IMR-90 (cell line): Measurements from ENCODE around the gene SCARB1. TPM values are rescaled to one million over a fixed set of nuclear protein-coding genes. Genes with fewer than 3 reads are reported as not detected.
A peak's percentile ranks its signal among the peaks of the same experiment; 100 is the strongest.

ENCODE experiments used
- ATAC-seq: fragments of 200-7000 bp; cut with Tn5 transposase; 2 replicates; pipeline ENCODE4 v1.9.1; 2020; ENCODE audit warnings: low read depth, mild to moderate bottlenecking, moderate library complexity
- BruUV-seq: library from RNA; stranded (reverse); fragments of 400-500 nt; replicated peaks from 2 replicates; lab custom pipeline; 2021; lab: Mats Ljungman, UMichigan
- CTCF ChIA-PET: fragments of 300-600 bp; formaldehyde crosslinking; extraction: SDS; loops from one replicate; lab custom pipeline; 2021; ENCODE audit warnings: antibody characterized with exemption; lab: Yijun Ruan, JAX
- POLR2A ChIA-PET: fragments of 300-600 bp; sonication (Branson Sonifier 250); formaldehyde crosslinking; loops from one replicate; lab custom pipeline; 2022; ENCODE audit warnings: antibody characterized with exemption; ENCODE audit not compliant: unreplicated experiment; lab: Charles Lee
- DNase-seq: peaks from one replicate; pipeline ENCODE4 v3.0.0; 2013
- H2AFZ ChIP-seq: replicated peaks from 2 replicates; pipeline ENCODE3; 2013; ENCODE audit warnings: low read length, mild to moderate bottlenecking; ENCODE audit not compliant: poor library complexity
- H2AK5ac ChIP-seq: 2 replicates; pipeline ENCODE4 v1.6.1; 2013; ENCODE audit warnings: low read depth, low read length, inconsistent platforms
- H2AK9ac ChIP-seq: replicated peaks from 2 replicates; pipeline ENCODE3; 2013; ENCODE audit warnings: mild to moderate bottlenecking, low read depth, low read length, moderate library complexity; ENCODE audit not compliant: poor library complexity
- H2BK120ac ChIP-seq: 2 replicates; pipeline ENCODE4 v1.6.1; 2013; ENCODE audit warnings: low read depth, low read length, inconsistent platforms
- H2BK15ac ChIP-seq: 3 replicates; pipeline ENCODE4 v1.6.1; 2013; ENCODE audit warnings: low read depth, low read length, inconsistent platforms
- H2BK20ac ChIP-seq: 2 replicates; pipeline ENCODE4 v1.6.1; 2013; ENCODE audit warnings: low read depth, mild to moderate bottlenecking, inconsistent platforms, low read length, moderate library complexity
- H2BK5ac ChIP-seq: 2 replicates; pipeline ENCODE4 v1.6.1; 2013; ENCODE audit warnings: mild to moderate bottlenecking, low read depth, low read length, inconsistent platforms; ENCODE audit not compliant: poor library complexity, severe bottlenecking
- H3K14ac ChIP-seq: replicated peaks from 2 replicates; pipeline ENCODE4 v1.6.1; 2013; ENCODE audit warnings: low read depth, low read length, inconsistent platforms
- H3K18ac ChIP-seq: 2 replicates; pipeline ENCODE4 v1.6.1; 2013; ENCODE audit warnings: low read depth, low read length, control low read depth
- H3K23ac ChIP-seq: 2 replicates; pipeline ENCODE4 v1.6.1; 2013; ENCODE audit warnings: low read depth, low read length, inconsistent platforms
- H3K27ac ChIP-seq: 2 replicates; pipeline ENCODE4 v1.5.1; 2013; ENCODE audit warnings: mild to moderate bottlenecking, control low read depth, low read length; ENCODE audit not compliant: insufficient read depth
- H3K27me3 ChIP-seq: 2 replicates; pipeline ENCODE4 v1.6.1; 2013; ENCODE audit warnings: low read length; ENCODE audit not compliant: control insufficient read depth, insufficient read depth
- H3K36me3 ChIP-seq: 2 replicates; pipeline ENCODE4 v1.6.1; 2013; ENCODE audit warnings: low read length, mixed read lengths; ENCODE audit not compliant: control insufficient read depth, insufficient read depth
- H3K4ac ChIP-seq: 2 replicates; pipeline ENCODE4 v1.6.1; 2013; ENCODE audit warnings: low read depth, low read length, inconsistent platforms
- H3K4me1 ChIP-seq: 2 replicates; pipeline ENCODE4 v1.6.1; 2013; ENCODE audit warnings: low read length, mixed read lengths; ENCODE audit not compliant: control insufficient read depth, insufficient read depth
- H3K4me2 ChIP-seq: 2 replicates; pipeline ENCODE4 v1.6.1; 2013; ENCODE audit warnings: low read depth, mild to moderate bottlenecking, control low read depth, low read length, moderate library complexity
- H3K4me3 ChIP-seq: 2 replicates; pipeline ENCODE4 v1.5.1; 2013; ENCODE audit warnings: low read depth, mild to moderate bottlenecking, control low read depth, low read length, moderate library complexity; ENCODE audit not compliant: insufficient read depth
- H3K56ac ChIP-seq: 2 replicates; pipeline ENCODE4 v1.6.1; 2013; ENCODE audit warnings: low read length, inconsistent platforms; ENCODE audit not compliant: insufficient read depth; ENCODE audit errors: extremely low read depth
- H3K79me1 ChIP-seq, 2 experiments: 2 replicates each; pipeline ENCODE4 v1.6.1; 2013; ENCODE audit warnings: low read length in 2 of 2, inconsistent platforms in 1 of 2, low read depth in 1 of 2
- H3K9ac ChIP-seq: 2 replicates; pipeline ENCODE4 v1.6.1; 2013; ENCODE audit warnings: low read depth, low read length, control low read depth
- H3K9me1 ChIP-seq: 2 replicates; pipeline ENCODE4 v1.6.1; 2013; ENCODE audit warnings: low read length, inconsistent platforms; ENCODE audit not compliant: insufficient read depth
- H3K9me3 ChIP-seq: 2 replicates; pipeline ENCODE4 v1.6.1; 2013; ENCODE audit warnings: low read length; ENCODE audit not compliant: control insufficient read depth, insufficient read depth
- H4K20me1 ChIP-seq: 2 replicates; pipeline ENCODE4 v1.6.1; 2013; ENCODE audit warnings: low read length, inconsistent platforms; ENCODE audit not compliant: insufficient read depth
- H4K5ac ChIP-seq: 2 replicates; pipeline ENCODE4 v1.6.1; 2013; ENCODE audit warnings: mild to moderate bottlenecking, low read depth, low read length, control low read depth
- H4K8ac ChIP-seq, 2 experiments: 2 replicates each; pipeline ENCODE4 v1.6.1; 2013; ENCODE audit warnings: low read depth in 2 of 2, low read length in 2 of 2, control low read depth in 1 of 2, inconsistent platforms in 1 of 2
- H4K91ac ChIP-seq: 2 replicates; pipeline ENCODE4 v1.6.1; 2013; ENCODE audit warnings: low read depth, low read length, inconsistent platforms; ENCODE audit not compliant: insufficient read depth
- CEBPB ChIP-seq: IDR thresholded peaks from 2 replicates; pipeline ENCODE4 v1.6.1; 2012; ENCODE audit warnings: low read depth, low read length, improper control_type of control experiment
- CHD1 ChIP-seq: IDR thresholded peaks from 2 replicates; pipeline ENCODE4 v1.6.1; 2012; ENCODE audit warnings: low read depth, low read length, improper control_type of control experiment
- MAFK ChIP-seq: IDR thresholded peaks from 2 replicates; pipeline ENCODE4 v1.6.1; 2012; ENCODE audit warnings: low read depth, low read length, improper control_type of control experiment
- MAZ ChIP-seq: IDR thresholded peaks from 2 replicates; pipeline ENCODE4 v1.6.1; 2012; ENCODE audit warnings: low read depth, mild to moderate bottlenecking, low read length, improper control_type of control experiment, moderate library complexity, borderline replicate concordance
- POLR2A ChIP-seq: IDR thresholded peaks from 2 replicates; pipeline ENCODE4 v1.6.1; 2012; ENCODE audit warnings: mild to moderate bottlenecking, low read depth, low read length
- RCOR1 ChIP-seq: IDR thresholded peaks from 2 replicates; pipeline ENCODE4 v1.6.1; 2012; ENCODE audit warnings: mild to moderate bottlenecking, low read length, improper control_type of control experiment; ENCODE audit not compliant: insufficient replicate concordance
- SMC3 ChIP-seq: fragments of 150-350 bp; IDR thresholded peaks from 2 replicates; pipeline ENCODE4 v1.6.1; 2016; ENCODE audit warnings: low read depth, mild to moderate bottlenecking, antibody characterized with exemption, low read length, moderate library complexity
- WGBS, 2 experiments: methylation state at CpG; one replicate each; pipeline versions ENCODE4 v1.1.5 to v1.1.7; 2013; ENCODE audit warnings: missing lambda C conversion rate in 2 of 2; ENCODE audit not compliant: insufficient read length in 1 of 2; ENCODE audit errors: extremely low coverage in 2 of 2; 5-methylcytosine and 5-hydroxymethylcytosine counted together
- dilution Hi-C: fragments of 300-500 bp; cut with HindIII; formaldehyde crosslinking; loops from one replicate; pipeline ENCODE4 v1.14.3; 2018; ENCODE audit warnings: low sequenced_read_pairs; ENCODE audit not compliant: unreplicated experiment
- in situ Hi-C: fragments of 300-500 bp; cut with MboI; formaldehyde crosslinking; loops from 3 replicates; pipeline ENCODE4 v1.14.3; 2019; ENCODE audit warnings: low sequenced_read_pairs, inconsistent platforms, mixed read lengths
- intact Hi-C: fragments of 100-400 bp; cut with micrococcal nuclease; formaldehyde crosslinking; loops from 2 replicates; pipeline ENCODE4 v1.10.0; 2022
- polyA plus RNA-seq, 3 experiments: library from polyadenylated mRNA; depleted of rRNA; stranded (reverse); fragments of >200 nt; gene quantifications; 2 replicates each; pipeline ENCODE4 v1.2.3, GENCODE V29; 2012; ENCODE audit warnings: low replicate concordance in 1 of 3
- total RNA-seq: library from RNA; depleted of rRNA; stranded (reverse); fragments of >200 nt; gene quantifications from 2 replicates; pipeline ENCODE4 v1.2.3, GENCODE V29; 2012

SCARB1 gene
- total and polyA plus RNA-seq, 2 of the 4 experiments (the other 2 are of a cell fraction) = 3.0 to 24.8 TPM

DNA sequence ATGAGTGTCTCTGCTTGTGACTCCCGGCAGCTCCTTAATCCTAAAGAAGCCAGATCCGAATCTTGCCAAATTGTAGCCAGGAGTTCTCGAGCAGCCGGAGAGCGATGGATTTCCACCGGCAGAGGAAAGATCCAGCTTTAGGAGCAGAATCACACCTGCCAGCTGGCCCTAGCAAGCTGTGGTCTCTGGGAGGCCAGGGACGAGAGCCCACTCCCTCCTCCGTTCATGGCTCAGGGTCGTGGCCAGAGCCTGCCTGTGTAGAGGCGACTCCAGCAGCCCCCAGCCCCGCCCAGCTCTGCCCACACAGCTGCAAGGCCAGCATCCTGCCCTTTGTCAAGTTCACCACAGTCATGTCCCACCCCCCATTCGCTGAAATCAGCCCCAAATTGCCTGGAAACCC, 121.0 kb downstream of the SCARB1 start:
- intact Hi-C loops (no loop called here), dilution Hi-C loops (no loop called here), in situ Hi-C loops (no loop called here)
- H4K91ac ChIP-seq = 0 out of 2 replicates have a peak overlapping the region, but pooled peaks have one; percentile 44
- H2BK15ac ChIP-seq = no peak overlapping the region
- H3K18ac ChIP-seq = no peak overlapping the region
- ChIA-PET POLR2A (no interaction called here), CTCF (interaction anchor here (0.6 to 2.9 kb wide), 2 partner anchors 23 to 33 kb away, joined by 3 to 13 read pairs; no protein-coding TSS in a partner anchor)
- no peak overlapping the region for H4K8ac ChIP-seq
- H2BK5ac ChIP-seq = no peak overlapping the region
- BruUV-seq = no TSS peak
- H3K56ac ChIP-seq = no peak overlapping the region
- H3K27me3 ChIP-seq = no peaks in the 10 kb centered on the region
- H3K4ac ChIP-seq = peak overlapping the region; percentile 25
- H3K9me1 ChIP-seq = peaks cover 7% of the 10 kb centered on the region
- H2AFZ ChIP-seq = no peak overlapping the region
- no peaks in the 10 kb centered on the region for H3K79me1 ChIP-seq
- DNase-seq (no peak), ATAC-seq (no peak)
- peak overlapping the region; percentile 30 for H2AK9ac ChIP-seq
- H2BK120ac ChIP-seq = 0 out of 2 replicates have a peak overlapping the region, but pooled peaks have one; percentile 12
- peaks cover 25% of the 10 kb centered on the region for H3K4me1 ChIP-seq
- no peaks in the 10 kb centered on the region; the same call in 1 of the 2 replicates for H4K20me1 ChIP-seq
- peak overlapping the region; percentile 36; the same call in 1 of the 2 replicates for H2AK5ac ChIP-seq
- WGBS, 2 experiments = 61% methylated on average over 5 of the region's 12 CpGs; no CpG with 5 or more reads in 1 of the 2 experiments
- no peak overlapping the region for H4K5ac ChIP-seq
- no peak overlapping the region for H3K27ac ChIP-seq
- no peak overlapping the region for H3K4me2 ChIP-seq
- H3K36me3 ChIP-seq = no peaks in the 10 kb centered on the region
- no peak for TF ChIP-seq RCOR1
- no peak for TF ChIP-seq MAZ
- no peak for TF ChIP-seq CEBPB
- no peak for TF ChIP-seq POLR2A
- no peak for TF ChIP-seq MAFK
- TF ChIP-seq CHD1 = no peak
- TF ChIP-seq SMC3 = no peak
- H3K9ac ChIP-seq = no peak overlapping the region
- H3K14ac ChIP-seq = no peak overlapping the region
- peaks cover 7% of the 10 kb centered on the region for H3K9me3 ChIP-seq
- H3K4me3 ChIP-seq = no peak overlapping the region
- no peak overlapping the region for H3K23ac ChIP-seq
- H2BK20ac ChIP-seq = peak overlapping the region; percentile 21; the same call in 1 of the 2 replicates
